HG03354 (cell line): ENCODE results near the gene C17orf58.
"Not testable (repeated sequence)": the region's sequence is repeated elsewhere in the genome, so short reads cannot be mapped to it uniquely, and the experiment has no call there.

ENCODE experiments used
- ATAC-seq: cut with Tn5 transposase; IDR thresholded peaks from one replicate; pipeline ENCODE4 v1.9.1; 2021; ENCODE audit warnings: mild to moderate bottlenecking; ENCODE audit not compliant: unreplicated experiment, poor library complexity, severe bottlenecking

C17orf58 gene

DNA sequence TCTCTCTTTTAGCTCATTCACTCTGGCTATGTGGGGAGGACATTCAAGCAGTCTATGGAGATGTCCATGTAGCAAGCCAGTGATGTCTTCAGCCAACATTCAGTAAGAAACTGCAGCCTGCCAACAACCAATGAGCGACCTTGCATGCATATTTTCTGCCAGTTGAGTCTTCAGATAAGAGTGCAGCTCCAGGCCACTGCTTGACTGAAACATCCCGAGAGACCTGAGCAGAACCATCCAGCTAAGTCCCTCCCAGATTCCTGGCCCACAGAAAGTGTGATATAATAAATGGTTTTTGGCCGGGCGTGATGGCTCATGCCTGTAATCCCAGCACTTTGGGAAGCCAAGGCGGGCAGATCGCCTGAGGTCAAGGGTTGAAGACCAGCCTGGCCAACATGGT, 10.5 kb upstream of the C17orf58 start:
- ATAC-seq = no peak

GRCh38 chr17:68004201-68004600, 7.9 kb upstream of the C17orf58 start:
- no peak for ATAC-seq

- no peak for ATAC-seq
Measured at GRCh38 chr17:67999291-67999911, 3.1 kb upstream of the C17orf58 start.

DNA sequence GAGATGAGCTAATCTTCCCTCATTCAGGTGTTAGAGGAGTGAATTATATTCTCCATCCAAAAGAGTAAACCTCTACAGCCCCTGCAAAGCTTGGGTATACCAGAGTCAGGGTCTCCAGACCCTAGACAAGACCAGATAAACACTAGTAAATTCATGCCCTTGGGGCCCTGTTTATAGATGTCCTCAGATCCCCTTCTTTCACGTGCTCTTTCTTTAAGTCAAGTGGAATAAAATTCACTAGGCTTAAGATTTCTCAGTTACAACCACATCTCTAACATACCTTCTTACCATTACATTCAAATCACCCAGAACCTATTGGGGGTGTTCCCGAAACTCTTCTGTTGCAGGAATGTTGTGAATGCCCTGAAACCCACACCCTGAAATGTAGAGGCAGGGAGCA, 2.2 kb upstream of the C17orf58 start:
- no peak for ATAC-seq

GRCh38 chr17:67995570-67996263, 552 bp downstream of the C17orf58 start:
- ATAC-seq = no peak

DNA sequence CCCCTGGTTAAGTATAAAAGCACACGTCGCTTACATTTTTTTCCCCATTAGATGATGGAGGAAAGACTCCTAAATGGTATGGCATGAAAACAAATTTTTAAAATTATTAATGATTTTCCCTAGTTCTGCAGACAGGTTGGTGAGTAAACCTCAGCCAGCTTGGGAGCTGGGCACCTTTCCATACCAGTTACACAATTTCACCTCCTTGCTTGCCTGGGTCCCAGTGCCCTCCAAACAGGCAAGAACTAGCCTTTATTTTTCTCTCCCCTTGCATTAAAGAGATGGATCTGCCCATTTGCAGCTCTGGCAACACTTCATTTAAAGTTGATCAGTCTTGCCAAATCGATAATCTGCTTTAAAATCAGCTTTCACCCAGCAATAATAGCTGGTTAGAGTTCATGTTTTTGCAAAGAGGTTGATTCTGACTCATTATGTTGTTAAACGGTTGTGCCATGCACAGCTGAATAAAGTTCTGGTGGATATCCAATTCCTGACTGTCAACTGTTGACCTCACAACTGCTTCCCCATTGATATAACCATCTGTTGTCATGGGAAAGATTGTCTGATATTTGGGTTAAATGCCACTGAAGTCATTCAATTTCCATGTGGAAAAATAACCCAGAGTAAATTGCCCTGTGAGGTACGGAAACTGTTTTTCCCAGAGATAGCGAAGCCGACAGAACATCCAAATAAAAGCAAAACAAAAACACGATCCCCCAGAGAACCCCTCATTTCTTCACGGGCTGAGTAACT, 1.3 kb downstream of the C17orf58 start:
- no peak for ATAC-seq

GRCh38 chr17:67993998-67994361, 2.3 kb downstream of the C17orf58 start:
- no peak for ATAC-seq

- ATAC-seq = peak; percentile 80
Measured at GRCh38 chr17:67993153-67993997, 2.9 kb downstream of the C17orf58 start.

- peak; percentile 3 for ATAC-seq
Measured at GRCh38 chr17:67992548-67993152, 3.6 kb downstream of the C17orf58 start.

- no peak for ATAC-seq
Measured at GRCh38 chr17:67990909-67991308, 5.4 kb downstream of the C17orf58 start.

DNA sequence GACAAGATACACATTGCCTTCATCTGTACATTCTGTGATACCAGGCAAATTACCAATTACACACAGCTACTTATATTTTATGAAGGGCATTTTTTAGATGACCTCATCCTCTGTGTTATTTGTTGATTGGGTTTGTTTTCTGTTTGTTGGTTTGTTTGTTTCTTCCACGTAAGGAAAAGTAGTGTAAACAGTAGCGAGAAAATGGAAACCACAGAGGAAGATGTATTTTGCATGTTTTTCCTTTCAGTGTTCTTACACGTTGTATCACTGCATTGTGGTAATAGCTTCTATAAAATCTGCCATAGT, 12.9 kb downstream of the C17orf58 start:
- no peak for ATAC-seq

GRCh38 chr17:67982686-67983382, 13.4 kb downstream of the C17orf58 start:
- no peak for ATAC-seq

DNA sequence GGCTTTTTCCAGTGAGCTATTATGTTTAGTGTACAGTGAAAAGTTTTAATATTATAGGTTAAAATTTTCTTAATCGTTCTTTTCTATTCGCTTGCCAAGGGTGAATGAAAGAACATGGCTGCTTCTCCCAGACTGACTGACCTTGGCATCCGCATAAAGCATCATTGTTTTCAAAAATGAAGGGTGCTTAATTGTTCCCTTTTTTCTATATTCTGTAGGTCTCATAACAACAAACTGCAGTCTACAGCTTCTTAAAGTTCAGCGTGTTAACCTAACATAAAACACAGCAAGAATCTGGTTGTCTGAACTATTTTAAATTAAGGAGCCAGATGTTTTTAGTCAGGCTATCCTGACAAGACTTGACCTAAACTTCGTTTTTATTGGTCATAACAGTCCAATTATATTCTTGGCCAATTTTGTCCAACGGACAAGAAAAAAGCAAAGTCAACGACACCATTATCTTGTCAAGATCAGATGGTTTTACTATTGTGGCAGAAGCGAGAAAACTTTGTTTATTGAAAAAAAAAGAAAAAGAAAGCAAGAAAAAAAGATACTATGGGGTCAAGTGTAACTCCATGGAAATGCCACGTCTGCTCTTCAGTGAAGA, 14.1 kb downstream of the C17orf58 start:
- no peak for ATAC-seq

- ATAC-seq = not testable (repeated sequence)
Measured at GRCh38 chr17:67980883-67981282, 15.4 kb downstream of the C17orf58 start.

DNA sequence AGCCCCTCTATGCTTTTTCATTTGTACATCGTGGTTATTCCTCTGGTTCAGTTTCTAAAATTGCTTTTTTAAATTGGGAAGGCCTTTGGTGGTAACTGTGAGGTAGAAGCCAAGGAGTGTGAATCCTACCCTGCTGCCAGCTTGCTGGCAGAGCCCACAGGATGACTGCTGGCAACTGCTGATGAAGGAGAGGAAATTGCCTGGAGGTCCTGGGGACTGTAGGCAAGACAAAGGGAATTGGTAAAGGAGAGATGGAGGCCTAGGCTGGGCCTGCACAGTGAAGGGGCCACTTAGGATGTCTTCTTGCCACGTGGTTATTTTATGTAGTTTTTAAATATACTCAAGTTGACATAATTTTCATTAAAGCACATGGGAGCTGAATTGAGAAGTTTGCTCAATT, 15.8 kb downstream of the C17orf58 start:
- ATAC-seq = no peak

GRCh38 chr17:67976306-67976705, 20.0 kb downstream of the C17orf58 start:
- ATAC-seq = not testable (repeated sequence)

- no peak for ATAC-seq
Measured at GRCh38 chr17:67974598-67975066, 21.6 kb downstream of the C17orf58 start.

- no peak for ATAC-seq
Measured at GRCh38 chr17:67974185-67974584, 22.1 kb downstream of the C17orf58 start.

DNA sequence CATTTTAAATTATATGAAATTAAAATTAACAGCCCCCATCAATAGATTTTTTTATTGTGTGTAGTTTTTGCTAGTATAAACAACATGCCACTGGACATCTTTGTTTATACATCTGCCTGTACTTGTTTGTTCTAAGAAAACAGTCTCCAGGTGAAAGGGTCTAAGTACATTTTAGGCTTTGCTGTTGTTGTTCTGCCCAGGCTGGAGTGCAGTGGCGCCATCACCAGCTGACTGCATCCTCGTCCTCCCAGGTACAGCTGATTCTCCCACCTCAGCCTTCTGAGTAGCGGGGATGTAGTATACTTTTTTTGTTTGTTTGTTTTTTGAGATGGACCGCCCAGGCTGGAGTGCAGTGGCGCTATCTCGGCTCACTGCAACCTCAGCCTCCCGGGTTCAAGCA, 25.5 kb downstream of the C17orf58 start:
- no peak for ATAC-seq
